Keratinocyte (primary cell): ENCODE measurements around the gene KLHL29.

ENCODE experiments used
- EZH2 ChIP-seq: IDR thresholded peaks from one replicate; pipeline ENCODE4 v1.6.1; 2012; ENCODE audit warnings: inconsistent platforms, mild to moderate bottlenecking, low read length, moderate library complexity
- TF ChIP-seq, protein P1 (sequence below), 3 experiments: IDR thresholded peaks in 1 of 3; conservative IDR thresholded peaks in 1 of 3; optimal IDR thresholded peaks in 1 of 3; 2 replicates in 2 of 3; 3 replicates in 1 of 3; pipeline versions ENCODE3 to v1.5.1; 2011; ENCODE audit warnings: low read length in 3 of 3, mild to moderate bottlenecking in 3 of 3, moderate library complexity in 2 of 3, control low read depth in 1 of 3, inconsistent platforms in 1 of 3; ENCODE audit not compliant: insufficient read depth in 2 of 3; ENCODE audit errors: extremely low read depth in 1 of 3

DNA sequence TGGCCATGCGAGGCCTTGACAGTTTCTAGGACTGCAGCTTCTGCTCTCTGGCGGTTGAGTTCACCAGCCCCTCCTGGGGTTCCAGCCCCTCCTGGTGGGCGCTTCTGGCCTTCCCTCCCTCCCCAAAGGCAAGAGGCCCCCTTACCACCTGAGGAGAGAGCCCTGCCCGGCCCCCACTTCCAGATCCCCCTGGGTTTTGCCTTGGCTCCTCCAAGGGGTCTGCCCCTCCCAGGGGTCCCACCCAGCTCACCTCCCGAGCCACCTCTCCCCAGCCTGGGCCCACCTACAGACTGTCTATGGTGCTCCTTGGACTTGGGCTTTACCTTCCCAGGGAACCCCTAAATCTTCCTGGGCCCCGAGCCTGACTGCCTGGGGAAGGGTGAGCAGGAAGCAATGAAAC, 277.5 kb downstream of the KLHL29 start:
- TF ChIP-seq, protein P1, sequence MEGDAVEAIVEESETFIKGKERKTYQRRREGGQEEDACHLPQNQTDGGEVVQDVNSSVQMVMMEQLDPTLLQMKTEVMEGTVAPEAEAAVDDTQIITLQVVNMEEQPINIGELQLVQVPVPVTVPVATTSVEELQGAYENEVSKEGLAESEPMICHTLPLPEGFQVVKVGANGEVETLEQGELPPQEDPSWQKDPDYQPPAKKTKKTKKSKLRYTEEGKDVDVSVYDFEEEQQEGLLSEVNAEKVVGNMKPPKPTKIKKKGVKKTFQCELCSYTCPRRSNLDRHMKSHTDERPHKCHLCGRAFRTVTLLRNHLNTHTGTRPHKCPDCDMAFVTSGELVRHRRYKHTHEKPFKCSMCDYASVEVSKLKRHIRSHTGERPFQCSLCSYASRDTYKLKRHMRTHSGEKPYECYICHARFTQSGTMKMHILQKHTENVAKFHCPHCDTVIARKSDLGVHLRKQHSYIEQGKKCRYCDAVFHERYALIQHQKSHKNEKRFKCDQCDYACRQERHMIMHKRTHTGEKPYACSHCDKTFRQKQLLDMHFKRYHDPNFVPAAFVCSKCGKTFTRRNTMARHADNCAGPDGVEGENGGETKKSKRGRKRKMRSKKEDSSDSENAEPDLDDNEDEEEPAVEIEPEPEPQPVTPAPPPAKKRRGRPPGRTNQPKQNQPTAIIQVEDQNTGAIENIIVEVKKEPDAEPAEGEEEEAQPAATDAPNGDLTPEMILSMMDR (optimal IDR thresholded peaks at IDR 0.05 in 1 of 3, IDR thresholded peaks at IDR 0.05 in 1 of 3, conservative IDR thresholded peaks at IDR 0.05 in 1 of 3; ENCODE audit: extremely low read depth in 1 of 3, insufficient read depth in 2 of 3, low read length in 3 of 3): no peak
- no peak for TF ChIP-seq EZH2
